Upper lobe of left lung (tissue), 4 donors: ENCODE results near the gene SDK1.

Experiments used
- CTCF ChIP-seq, 6 experiments: fragments of 450-650 bp in 4 of 6; fragments of 200-600 bp in 2 of 6; sonication (generic) in 2 of 6; IDR thresholded peaks; one replicate each; pipeline ENCODE4 v1.5.1; 2016 to 2019; ENCODE audit warnings: antibody characterized with exemption in 6 of 6
- POLR2A ChIP-seq, 4 donors: fragments of 450-650 bp; IDR thresholded peaks; one replicate each; pipeline ENCODE4 v1.5.1; 2016 to 2017; ENCODE audit warnings: antibody characterized with exemption in 4 of 4, mild to moderate bottlenecking in 2 of 4

GRCh38 chr7:4177001-4177400 lies 875.9 kb downstream of the SDK1 start:
- TF ChIP-seq POLR2A (IDR thresholded peaks at IDR 0.05) = no peak
- TF ChIP-seq CTCF (IDR thresholded peaks at IDR 0.05) = no peak
